ENCODE results near the gene CALCOCO1.

The CALCOCO1 gene

DNA sequence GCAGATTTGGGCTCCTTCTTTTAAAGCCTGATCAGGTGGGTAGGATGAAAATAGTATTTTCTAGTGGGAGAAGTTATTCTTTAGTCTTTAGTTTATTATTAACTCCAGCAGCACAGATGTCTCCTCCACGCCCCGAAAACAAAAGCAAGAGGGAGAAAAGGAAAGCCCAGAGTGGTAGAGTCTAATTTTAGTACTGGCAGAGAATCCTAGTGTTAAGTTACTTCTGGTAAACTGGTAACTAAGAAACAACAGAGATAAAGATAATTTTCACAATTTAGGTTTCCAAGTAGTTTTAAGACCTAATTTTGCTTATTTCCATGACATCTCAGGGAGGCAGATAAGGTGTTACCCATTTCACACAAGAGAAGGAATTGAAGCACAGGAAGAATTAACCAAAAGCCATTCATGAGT is 67.7 kb downstream of the CALCOCO1 start:
- peak; percentile 44 for DNase-seq

GRCh38 chr12:53659011-53659551 is 68.2 kb downstream of the CALCOCO1 start:
- peak; percentile 88 for DNase-seq
